Measurements from ENCODE around the gene NDST3. TPM values are rescaled to one million over a fixed set of nuclear protein-coding genes. Genes with fewer than 3 reads are reported as not detected.

NDST3 gene
- total RNA-seq, 3 donors from 2014 or later, result 0.09 to 0.26 (median 0.12) TPM

- no peaks in the 10 kb centered on the region for H3K4me1 ChIP-seq (ENCODE audit: low read depth)
- intact Hi-C loops (cut with DNase I, micrococcal nuclease), result no loop called here
- ATAC-seq, result no peak
These were observed 52.1 kb downstream of the NDST3 start for GRCh38 chr4:118086344-118086743.

GRCh38 chr4:118087366-118087765 lies 53.1 kb downstream of the NDST3 start:
- DNase-seq, result no peak
- no peak overlapping the region for H3K4me3 ChIP-seq
- intact Hi-C loops (cut with DNase I, micrococcal nuclease), result no loop called here
- no peaks in the 10 kb centered on the region for H3K9me3 ChIP-seq
- H3K36me3 ChIP-seq (ENCODE audit: low read depth), result no peaks in the 10 kb centered on the region
- H3K4me1 ChIP-seq (ENCODE audit: low read depth), result no peaks in the 10 kb centered on the region
- TF ChIP-seq CTCF (IDR thresholded peaks at IDR 0.05), result no peak
- ATAC-seq, result no peak

More at GRCh38 chr4:118086344-118086743, 52.1 kb downstream of the NDST3 start:
- no peak overlapping the region for H3K4me3 ChIP-seq
- H3K9me3 ChIP-seq, result no peaks in the 10 kb centered on the region
- TF ChIP-seq CTCF (IDR thresholded peaks at IDR 0.05), result no peak
- no peaks in the 10 kb centered on the region for H3K36me3 ChIP-seq (ENCODE audit: low read depth)
- DNase-seq, result no peak

- no peaks in the 10 kb centered on the region for H3K4me1 ChIP-seq (ENCODE audit: low read depth)
- H3K4me3 ChIP-seq, result no peak overlapping the region
- ATAC-seq, result no peak
- no peaks in the 10 kb centered on the region for H3K9me3 ChIP-seq
- TF ChIP-seq CTCF (IDR thresholded peaks at IDR 0.05), result no peak
- H3K36me3 ChIP-seq (ENCODE audit: low read depth), result no peaks in the 10 kb centered on the region
- intact Hi-C loops (cut with DNase I, micrococcal nuclease), result no loop called here
- no peak for DNase-seq
These were observed 64.8 kb downstream of the NDST3 start for GRCh38 chr4:118099106-118099505.

- ATAC-seq (no peak), DNase-seq (no peak)
- no peak for TF ChIP-seq CTCF (IDR thresholded peaks at IDR 0.05)
- Histone ChIP-seq H3K9me3 (no peaks in the 10 kb centered on the region), H3K4me3 (no peak overlapping the region), H3K36me3 (ENCODE audit: low read depth) (no peaks in the 10 kb centered on the region), H3K4me1 (ENCODE audit: low read depth) (no peaks in the 10 kb centered on the region)
- intact Hi-C loops (cut with DNase I, micrococcal nuclease), result no loop called here
These were observed 67.9 kb downstream of the NDST3 start for GRCh38 chr4:118102195-118102594.

- no peak for TF ChIP-seq CTCF (IDR thresholded peaks at IDR 0.05)
- ATAC-seq (no peak), DNase-seq (no peak)
- intact Hi-C loops (cut with DNase I, micrococcal nuclease), result no loop called here
- Histone ChIP-seq H3K9me3 (no peaks in the 10 kb centered on the region), H3K4me3 (no peak overlapping the region), H3K36me3 (ENCODE audit: low read depth) (no peaks in the 10 kb centered on the region), H3K4me1 (ENCODE audit: low read depth) (no peaks in the 10 kb centered on the region)
These were observed 78.1 kb downstream of the NDST3 start for GRCh38 chr4:118112117-118113046.

Data from mucosa of descending colon (tissue), 3 donors.